Ascending aorta (tissue), 2 donors: ENCODE results near the gene BGN. TPM values are rescaled to one million over a fixed set of nuclear protein-coding genes. Genes with fewer than 3 reads are reported as not detected.

Experiments used
- DNase-seq, 2 donors: peaks; one replicate each; pipeline ENCODE4 v3.0.0-alpha.2; 2019; ENCODE audit warnings: low spot score in 2 of 2
- H3K27ac ChIP-seq, 2 donors: fragments of 200-600 bp; sonication (generic); one replicate each; pipeline ENCODE4 v1.5.1; 2016 to 2017; ENCODE audit warnings: mild to moderate bottlenecking in 1 of 2
- H3K27me3 ChIP-seq: fragments of 200-600 bp; sonication (generic); one replicate; pipeline ENCODE4 v1.5.1; 2017
- H3K36me3 ChIP-seq, 2 donors: fragments of 200-600 bp; sonication (generic); one replicate each; pipeline ENCODE4 v1.5.1; 2016
- H3K4me1 ChIP-seq, 2 donors: fragments of 200-600 bp; sonication (generic); one replicate each; pipeline ENCODE4 v1.5.1; 2016 to 2017; ENCODE audit warnings: mild to moderate bottlenecking in 1 of 2
- H3K4me3 ChIP-seq, 2 donors: fragments of 200-600 bp; sonication (generic); one replicate each; pipeline ENCODE4 v1.5.1; 2016 to 2017; ENCODE audit warnings: mild to moderate bottlenecking in 1 of 2
- H3K9me3 ChIP-seq, 2 donors: fragments of 200-600 bp; sonication (generic); one replicate each; pipeline ENCODE4 v1.5.1; 2016
- CTCF ChIP-seq, 3 experiments: fragments of 200-600 bp in 2 of 3; fragments of 450-650 bp in 1 of 3; sonication (generic) in 2 of 3; IDR thresholded peaks; one replicate each; pipeline ENCODE4 v1.5.1; 2016 to 2019; ENCODE audit warnings: antibody characterized with exemption in 3 of 3, mild to moderate bottlenecking in 1 of 3, moderate library complexity in 1 of 3
- intact Hi-C: fragments of 100-400 bp; cut with DNase I; formaldehyde crosslinking; loops from one replicate; pipeline ENCODE4 v1.15.1; 2023
- total RNA-seq: library from RNA; depleted of rRNA; stranded (reverse); fragments of >200 nt; gene quantifications from one replicate; pipeline ENCODE4 v1.1.0, GENCODE V29; 2016

The BGN gene
- total RNA-seq, 1 donor from 2014 or later, result 1,387 TPM

GRCh38 chrX:153511784-153512500, 17.2 kb downstream of the BGN start:
- no peaks in the 10 kb centered on the region for H3K27me3 ChIP-seq

GRCh38 chrX:153512501-153512893, 17.7 kb downstream of the BGN start:
- H3K36me3 ChIP-seq, result no peaks in the 10 kb centered on the region
- no peak overlapping the region for H3K27ac ChIP-seq
- intact Hi-C loops, result loop anchor here (5.0 to 10.0 kb wide), 2 partner anchors 442 to 480 kb away; no protein-coding TSS in a partner anchor
- H3K4me3 ChIP-seq, result no peak overlapping the region
- no peak for DNase-seq
- H3K27me3 ChIP-seq, result no peaks in the 10 kb centered on the region
- H3K4me1 ChIP-seq, result no peaks in the 10 kb centered on the region
- TF ChIP-seq CTCF (IDR thresholded peaks at IDR 0.05), result no peak
- H3K9me3 ChIP-seq, result no peaks in the 10 kb centered on the region

More at GRCh38 chrX:153511784-153512500, 17.2 kb downstream of the BGN start:
- no peaks in the 10 kb centered on the region for H3K9me3 ChIP-seq
- no peak overlapping the region for H3K4me3 ChIP-seq
- H3K36me3 ChIP-seq, result no peaks in the 10 kb centered on the region
- H3K4me1 ChIP-seq, result no peaks in the 10 kb centered on the region
- intact Hi-C loops, result loop anchor here (5.0 to 10.0 kb wide), 2 partner anchors 443 to 480 kb away; no protein-coding TSS in a partner anchor
- TF ChIP-seq CTCF (IDR thresholded peaks at IDR 0.05), result no peak
- H3K27ac ChIP-seq, result peak overlapping the region; percentile 7 to 23
- DNase-seq, result no peak

GRCh38 chrX:153513265-153513664, 18.5 kb downstream of the BGN start:
- TF ChIP-seq CTCF (IDR thresholded peaks at IDR 0.05), result no peak
- Histone ChIP-seq H3K36me3 (no peaks in the 10 kb centered on the region), H3K4me3 (no peak overlapping the region), H3K4me1 (no peaks in the 10 kb centered on the region), H3K9me3 (no peaks in the 10 kb centered on the region), H3K27me3 (peaks cover 3% of the 10 kb centered on the region), H3K27ac (no peak overlapping the region)
- intact Hi-C loops, result loop anchor here (5.0 to 10.0 kb wide), 2 partner anchors 442 to 481 kb away; no protein-coding TSS in a partner anchor
- no peak for DNase-seq

- Histone ChIP-seq H3K9me3 (no peaks in the 10 kb centered on the region), H3K27ac (no peak overlapping the region), H3K4me1 (no peaks in the 10 kb centered on the region), H3K27me3 (peaks cover 4% of the 10 kb centered on the region), H3K4me3 (no peak overlapping the region), H3K36me3 (no peaks in the 10 kb centered on the region)
- no peak for DNase-seq
- TF ChIP-seq CTCF (IDR thresholded peaks at IDR 0.05), result no peak
- intact Hi-C loops, result loop anchor here (5.0 to 10.0 kb wide), 2 partner anchors 441 to 482 kb away; no protein-coding TSS in a partner anchor
Measured at GRCh38 chrX:153514259-153514658, 19.5 kb downstream of the BGN start.

GRCh38 chrX:153515435-153515834, 20.7 kb downstream of the BGN start:
- intact Hi-C loops, result loop anchor here (5.0 to 10.0 kb wide), 2 partner anchors 178 to 439 kb away; no protein-coding TSS in a partner anchor
- no peaks in the 10 kb centered on the region for H3K9me3 ChIP-seq
- TF ChIP-seq CTCF (IDR thresholded peaks at IDR 0.05), result no peak
- H3K36me3 ChIP-seq, result no peaks in the 10 kb centered on the region
- no peak for DNase-seq
- no peak overlapping the region for H3K4me3 ChIP-seq
- H3K27ac ChIP-seq, result no peak overlapping the region
- no peaks in the 10 kb centered on the region for H3K4me1 ChIP-seq
- H3K27me3 ChIP-seq, result peaks cover 8% of the 10 kb centered on the region
